A549 (cell line): Measurements from ENCODE around the gene CMBL. TPM values are rescaled to one million over a fixed set of nuclear protein-coding genes. Genes with fewer than 3 reads are reported as not detected.

ENCODE experiments used
- ATAC-seq, 2 experiments: fragments of 200-7000 bp in 1 of 2; fragments of >200 bp in 1 of 2; cut with Nextera tagmentation in 1 of 2; cut with Tn5 transposase in 1 of 2; 3 replicates each; pipeline versions ENCODE4 v1.8.0 to v1.9.1; 2018 to 2020; ENCODE audit warnings: mild to moderate bottlenecking in 1 of 2, moderate library complexity in 1 of 2
- CTCF ChIA-PET: fragments of 300-600 bp; sonication (Branson Sonifier 250); formaldehyde crosslinking; extraction: SDS; loops from one replicate; lab custom pipeline; 2021; ENCODE audit warnings: antibody characterized with exemption, inconsistent platforms; lab: Yijun Ruan, JAX
- POLR2A ChIA-PET: fragments of 350-600 bp; formaldehyde crosslinking; extraction: SDS; loops from one replicate; lab custom pipeline; 2021; ENCODE audit warnings: antibody characterized with exemption, inconsistent platforms; lab: Yijun Ruan, JAX
- DNase-seq, 2 experiments: peaks; one replicate each; pipeline versions ENCODE4 v3.0.0 to v3.0.0-alpha.2; 2011 to 2016; ENCODE audit warnings: low read depth in 1 of 2, low spot score in 1 of 2
- FAIRE-seq: peaks from 2 replicates; lab custom pipeline; 2011; peaks lifted over from hg19 to GRCh38; lab: Jason Lieb, UNC
- H3K27ac ChIP-seq, 2 experiments: fragments of >200 bp; sonication (Bioruptor Twin); formaldehyde crosslinking; 3 replicates each; pipeline ENCODE4 v1.5.1; 2016 to 2017
- H3K4me1 ChIP-seq: fragments of >200 bp; sonication (Bioruptor Twin); formaldehyde crosslinking; 3 replicates; pipeline ENCODE4 v1.6.1; 2016
- H3K4me2 ChIP-seq: fragments of >200 bp; sonication (Bioruptor Twin); formaldehyde crosslinking; 3 replicates; pipeline ENCODE4 v1.6.1; 2016
- H3K4me3 ChIP-seq: fragments of >200 bp; sonication (Bioruptor Twin); formaldehyde crosslinking; 3 replicates; pipeline ENCODE4 v1.5.1; 2016
- H3K9me3 ChIP-seq: fragments of >200 bp; sonication (Bioruptor Twin); formaldehyde crosslinking; 3 replicates; pipeline ENCODE4 v1.6.1; 2016
- BCL3 ChIP-seq: fragments of >200 bp; sonication (Bioruptor Twin); formaldehyde crosslinking; IDR thresholded peaks from 3 replicates; pipeline ENCODE4 v1.6.1; 2016
- BHLHE40 ChIP-seq: IDR thresholded peaks from 2 replicates; pipeline ENCODE4 v1.6.1; 2012; ENCODE audit warnings: low read depth, low read length, inconsistent platforms
- CBX2 ChIP-seq: fragments of 200-600 bp; sonication (generic); IDR thresholded peaks from 2 replicates; pipeline ENCODE4 v1.6.1; 2016; ENCODE audit warnings: low read depth, mild to moderate bottlenecking, borderline replicate concordance
- CBX8 ChIP-seq: fragments of 200-600 bp; sonication (generic); IDR thresholded peaks from 2 replicates; pipeline ENCODE4 v1.6.1; 2016
- CEBPB ChIP-seq, 2 experiments: fragments of >200 bp in 1 of 2; sonication (Bioruptor Twin) in 1 of 2; formaldehyde crosslinking in 1 of 2; IDR thresholded peaks; 2 replicates each; pipeline ENCODE4 v1.6.1; 2012 to 2016
- CHD4 ChIP-seq: fragments of 200-600 bp; sonication (generic); IDR thresholded peaks from 2 replicates; pipeline ENCODE4 v1.6.1; 2016; ENCODE audit warnings: antibody characterized with exemption, mild to moderate bottlenecking, borderline replicate concordance
- CTCF ChIP-seq: fragments of >200 bp; sonication (Bioruptor Twin); formaldehyde crosslinking; IDR thresholded peaks from 3 replicates; pipeline ENCODE4 v1.5.1; 2016
- EHMT2 ChIP-seq: fragments of 200-600 bp; sonication (generic); IDR thresholded peaks from 2 replicates; pipeline ENCODE4 v1.6.1; 2016; ENCODE audit warnings: antibody characterized with exemption, low read depth, mild to moderate bottlenecking, moderate library complexity
- ELK1 ChIP-seq: fragments of 150-350 bp; IDR thresholded peaks from 2 replicates; pipeline ENCODE4 v1.6.1; 2014; ENCODE audit warnings: low read depth, mild to moderate bottlenecking, low read length
- ESRRA ChIP-seq: fragments of 150-350 bp; IDR thresholded peaks from 2 replicates; pipeline ENCODE4 v1.6.1; 2014; ENCODE audit warnings: mild to moderate bottlenecking, low read length, borderline replicate concordance
- FOSL2 ChIP-seq, 2 experiments: fragments of 450-650 bp in 1 of 2; fragments of >200 bp in 1 of 2; sonication (Bioruptor Twin) in 1 of 2; formaldehyde crosslinking; IDR thresholded peaks; 2 replicates each; pipeline versions ENCODE4 v1.5.0 to v1.6.1; 2016 to 2020; ENCODE audit warnings: mild to moderate bottlenecking in 1 of 2, moderate library complexity in 1 of 2
- GATA3 ChIP-seq: IDR thresholded peaks from 2 replicates; pipeline ENCODE4 v1.6.1; 2012; ENCODE audit warnings: borderline replicate concordance
- HDAC2 ChIP-seq: fragments of 200-600 bp; sonication (generic); IDR thresholded peaks from 2 replicates; pipeline ENCODE4 v1.6.1; 2016
- HES2 ChIP-seq: fragments of >200 bp; sonication (Bioruptor Twin); formaldehyde crosslinking; IDR thresholded peaks from 2 replicates; pipeline ENCODE4 v1.6.1; 2016
- HOXB5 ChIP-seq: fragments of 250-450 bp; sonication (Bioruptor Pico); IDR thresholded peaks from 2 replicates; pipeline ENCODE4 v1.5.0; 2020; ENCODE audit warnings: mild to moderate bottlenecking, moderate library complexity
- JUNB ChIP-seq: fragments of >200 bp; sonication (Bioruptor Twin); formaldehyde crosslinking; IDR thresholded peaks from 2 replicates; pipeline ENCODE4 v1.6.1; 2016
- MAFK ChIP-seq: fragments of 450-650 bp; IDR thresholded peaks from 2 replicates; pipeline ENCODE4 v1.6.1; 2014; ENCODE audit not compliant: partially characterized antibody
- MAZ ChIP-seq: fragments of 150-350 bp; IDR thresholded peaks from 2 replicates; pipeline ENCODE4 v1.6.1; 2014; ENCODE audit warnings: antibody characterized with exemption, low read depth, low read length, borderline replicate concordance
- NPAS2 ChIP-seq: fragments of 250-450 bp; sonication (Bioruptor Pico); IDR thresholded peaks from 2 replicates; pipeline ENCODE4 v1.8.0; 2022; ENCODE audit warnings: mild to moderate bottlenecking, moderate library complexity, borderline replicate concordance
- RARB ChIP-seq: fragments of 250-450 bp; sonication (Bioruptor Pico); IDR thresholded peaks from 2 replicates; pipeline ENCODE4 v1.8.0; 2021; ENCODE audit warnings: mild to moderate bottlenecking, moderate library complexity
- REST ChIP-seq: fragments of 200-600 bp; sonication (generic); IDR thresholded peaks from 2 replicates; pipeline ENCODE4 v1.6.1; 2016; ENCODE audit warnings: antibody characterized with exemption, mild to moderate bottlenecking, moderate library complexity
- SREBF2 ChIP-seq: fragments of 450-650 bp; IDR thresholded peaks from 2 replicates; pipeline ENCODE4 v1.6.1; 2014; ENCODE audit warnings: mild to moderate bottlenecking, moderate library complexity
- TP53 ChIP-seq: fragments of 250-450 bp; sonication (Bioruptor Pico); IDR thresholded peaks from 2 replicates; pipeline ENCODE4 v1.5.0; 2021; ENCODE audit warnings: mild to moderate bottlenecking, moderate library complexity
- ZC3H11A ChIP-seq: fragments of 450-650 bp; IDR thresholded peaks from 2 replicates; pipeline ENCODE4 v1.6.1; 2014; ENCODE audit warnings: antibody characterized with exemption, mild to moderate bottlenecking
- ZNF302 ChIP-seq: fragments of 250-450 bp; sonication (Bioruptor Pico); IDR thresholded peaks from 2 replicates; pipeline ENCODE4 v1.9.0; 2021; ENCODE audit warnings: inconsistent platforms, mild to moderate bottlenecking, moderate library complexity
- WGBS: methylation state at CpG from one replicate; pipeline ENCODE4 v1.1.6; 2017; ENCODE audit errors: missing lambda C conversion rate; 5-methylcytosine and 5-hydroxymethylcytosine counted together
- polyA plus RNA-seq, 4 experiments: library from polyadenylated mRNA; depleted of rRNA in 3 of 4; stranded (reverse); fragments of >200 nt; fragmentation: RNase III in 1 of 4; extraction: RNeasy Plus Mini Kit Qiagen cat#74134 plus additional on column Dnase treatment in 1 of 4; gene quantifications; 2 replicates in 3 of 4; 3 replicates in 1 of 4; pipeline ENCODE4 v1.2.3, GENCODE V29; 2011 to 2017

CMBL gene
- polyA plus RNA-seq, 2 of the 4 experiments (the other 2 are of a cell fraction), result 23.5 to 32.6 TPM

GRCh38 chr5:10279328-10279727, 28.4 kb downstream of the CMBL start:
- Histone ChIP-seq H3K4me2 (no peak overlapping the region), H3K27ac (no peak overlapping the region), H3K9me3 (no peaks in the 10 kb centered on the region), H3K4me1 (no peaks in the 10 kb centered on the region), H3K4me3 (no peak overlapping the region)
- ATAC-seq, result no peak
- no peak for FAIRE-seq
- no peak for TF ChIP-seq BCL3
- no peak for TF ChIP-seq MAFK
- TF ChIP-seq RARB, result no peak
- TF ChIP-seq REST, result no peak
- no peak for TF ChIP-seq NPAS2 (CRISPR knock-in tag)
- no peak for TF ChIP-seq GATA3
- no peak for TF ChIP-seq ZC3H11A
- TF ChIP-seq ELK1, result no peak
- TF ChIP-seq HDAC2, result no peak
- no peak for TF ChIP-seq HOXB5
- no peak for TF ChIP-seq FOSL2 (IDR thresholded peaks at IDR 0.05)
- TF ChIP-seq FOSL2 (CRISPR knock-in tag; IDR thresholded peaks at IDR 0.05), result no peak
- no peak for DNase-seq
- 69% methylated on average over 4 of the region's 4 CpGs for WGBS
- POLR2A ChIA-PET, result interaction anchor here (1.0 kb wide), 1 partner anchor 30 kb away, joined by 3 read pairs; the partner anchor contains the start of genes ATPSCKMT and CCT5
- CTCF ChIA-PET, result interaction anchor here (0.6 to 1.3 kb wide), 3 partner anchors 10 to 1051 kb away, joined by 3 to 5 read pairs (median 3); no protein-coding TSS in a partner anchor

- POLR2A ChIA-PET, result interaction anchor here (1.0 kb wide), 1 partner anchor 29 kb away, joined by 3 read pairs; the partner anchor contains the start of genes ATPSCKMT and CCT5
- CTCF ChIA-PET, result interaction anchor here (0.6 to 1.5 kb wide), 5 partner anchors 9 to 1051 kb away, joined by 3 to 8 read pairs (median 3); no protein-coding TSS in a partner anchor
- FAIRE-seq, result no peak
- TF ChIP-seq CTCF (no peak), TP53 (no peak), HES2 (no peak), SREBF2 (no peak), REST (no peak), MAZ (no peak), EHMT2 (no peak), CBX2 (no peak), CBX8 (no peak), CEBPB (IDR thresholded peaks at IDR 0.05) (no peak), JUNB (no peak), CHD4 (no peak), ESRRA (no peak), BHLHE40 (no peak), ZNF302 (CRISPR knock-in tag) (no peak)
These were observed 28.9 kb downstream of the CMBL start for GRCh38 chr5:10278658-10279279.

More at GRCh38 chr5:10278658-10279279, 28.9 kb downstream of the CMBL start:
- no peaks in the 10 kb centered on the region for H3K9me3 ChIP-seq
- no peak overlapping the region for H3K4me3 ChIP-seq
- no peak overlapping the region for H3K27ac ChIP-seq
- no peak overlapping the region for H3K4me2 ChIP-seq
- no peaks in the 10 kb centered on the region for H3K4me1 ChIP-seq
- no peak for ATAC-seq
- no peak for DNase-seq
- 81% methylated on average over 12 of the region's 12 CpGs for WGBS
